Smooth muscle cell (in vitro differentiated cells): ENCODE results near the gene NPHS1. TPM values are rescaled to one million over a fixed set of nuclear protein-coding genes. Genes with fewer than 3 reads are reported as not detected.
A peak's percentile ranks its signal among the peaks of the same experiment; 100 is the strongest.

Experiments
- DNase-seq: peaks from one replicate; lab custom pipeline; 2025; ENCODE audit not compliant: unreplicated experiment; lab: John Stamatoyannopoulos, UW
- H2AFZ ChIP-seq: fragments of 200-600 bp; sonication (generic); 2 replicates; pipeline ENCODE4 v1.6.0; 2016; ENCODE audit warnings: antibody characterized with exemption, low read depth, mild to moderate bottlenecking
- H3F3A ChIP-seq: fragments of 200-600 bp; sonication (generic); 2 replicates; pipeline ENCODE4 v1.6.0; 2017; ENCODE audit warnings: antibody characterized with exemption, low read depth
- H3K27ac ChIP-seq: fragments of 200-600 bp; sonication (generic); 2 replicates; pipeline ENCODE4 v1.5.1; 2016; ENCODE audit warnings: low read depth, mild to moderate bottlenecking
- H3K27me3 ChIP-seq: fragments of 200-600 bp; sonication (generic); 2 replicates; pipeline ENCODE4 v1.6.1; 2016; ENCODE audit warnings: low read depth, mild to moderate bottlenecking
- H3K36me3 ChIP-seq: fragments of 200-600 bp; sonication (generic); 2 replicates; pipeline ENCODE4 v1.5.1; 2016; ENCODE audit warnings: low read depth
- H3K4me1 ChIP-seq: fragments of 200-600 bp; sonication (generic); 2 replicates; pipeline ENCODE4 v1.5.1; 2016; ENCODE audit warnings: low read depth
- H3K4me2 ChIP-seq: fragments of 200-600 bp; sonication (generic); 2 replicates; pipeline ENCODE4 v1.6.0; 2016; ENCODE audit warnings: mild to moderate bottlenecking
- H3K4me3 ChIP-seq: fragments of 200-600 bp; sonication (generic); 2 replicates; pipeline ENCODE4 v1.5.1; 2016; ENCODE audit warnings: mild to moderate bottlenecking
- H3K79me2 ChIP-seq: fragments of 200-600 bp; sonication (generic); 2 replicates; pipeline ENCODE4 v1.6.0; 2016; ENCODE audit warnings: low read depth, mild to moderate bottlenecking
- H3K9ac ChIP-seq: fragments of 200-600 bp; sonication (generic); 2 replicates; pipeline ENCODE4 v1.6.0; 2016; ENCODE audit warnings: low read depth
- H3K9me3 ChIP-seq: fragments of 200-600 bp; sonication (generic); replicated peaks from 2 replicates; pipeline ENCODE4 v1.5.1; 2016; ENCODE audit warnings: low read depth
- H4K20me1 ChIP-seq: fragments of 200-600 bp; sonication (generic); 2 replicates; pipeline ENCODE4 v1.6.0; 2016; ENCODE audit warnings: low read depth
- WGBS: methylation state at CpG from one replicate; pipeline ENCODE4 v1.1.7; 2016; ENCODE audit warnings: low lambda C conversion rate; 5-methylcytosine and 5-hydroxymethylcytosine counted together
- polyA plus RNA-seq: library from polyadenylated mRNA; unstranded; fragments of >200 nt; fragmentation: Nextera tagmentation; extraction: Ambion mirVana; gene quantifications from 2 replicates; pipeline ENCODE4 v1.2.1, GENCODE V29; 2016
- total RNA-seq: library from RNA; depleted of rRNA; stranded (reverse); fragments of >200 nt; gene quantifications from 2 replicates; pipeline ENCODE4 v1.2.3, GENCODE V29; 2014
- TF ChIP-seq, protein P1 (sequence below): fragments of 200-600 bp; sonication (generic); IDR thresholded peaks from 2 replicates; pipeline ENCODE4 v1.5.1; 2017; ENCODE audit warnings: borderline replicate concordance, mild to moderate bottlenecking, antibody characterized with exemption; ENCODE audit not compliant: insufficient read depth, poor library complexity, severe bottlenecking

NPHS1 gene
- total and polyA plus RNA-seq, 2 experiments from 2014 or later: not detected

DNA sequence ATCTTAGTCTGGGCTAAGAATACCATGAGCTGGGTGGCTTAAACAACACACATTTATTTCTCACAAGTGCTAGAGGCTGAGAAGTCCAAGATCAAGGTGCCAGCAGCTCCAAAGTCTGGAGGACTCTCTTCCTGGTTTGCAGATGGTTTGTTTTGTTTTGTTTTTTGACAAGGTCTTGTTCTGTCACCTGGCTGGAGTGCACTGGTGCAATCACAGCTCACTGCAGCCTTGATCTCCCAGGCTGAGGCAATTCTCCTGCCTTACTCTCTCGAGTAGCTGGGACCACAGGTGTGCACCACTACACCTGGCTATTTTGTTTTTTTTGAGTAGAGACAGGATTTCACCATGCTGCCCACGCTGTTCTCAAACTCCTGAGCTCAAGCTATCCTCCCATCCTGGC, 31.6 kb upstream of the NPHS1 start:
- H3K9me3 ChIP-seq: no peaks in the 10 kb centered on the region
- TF ChIP-seq, protein P1, sequence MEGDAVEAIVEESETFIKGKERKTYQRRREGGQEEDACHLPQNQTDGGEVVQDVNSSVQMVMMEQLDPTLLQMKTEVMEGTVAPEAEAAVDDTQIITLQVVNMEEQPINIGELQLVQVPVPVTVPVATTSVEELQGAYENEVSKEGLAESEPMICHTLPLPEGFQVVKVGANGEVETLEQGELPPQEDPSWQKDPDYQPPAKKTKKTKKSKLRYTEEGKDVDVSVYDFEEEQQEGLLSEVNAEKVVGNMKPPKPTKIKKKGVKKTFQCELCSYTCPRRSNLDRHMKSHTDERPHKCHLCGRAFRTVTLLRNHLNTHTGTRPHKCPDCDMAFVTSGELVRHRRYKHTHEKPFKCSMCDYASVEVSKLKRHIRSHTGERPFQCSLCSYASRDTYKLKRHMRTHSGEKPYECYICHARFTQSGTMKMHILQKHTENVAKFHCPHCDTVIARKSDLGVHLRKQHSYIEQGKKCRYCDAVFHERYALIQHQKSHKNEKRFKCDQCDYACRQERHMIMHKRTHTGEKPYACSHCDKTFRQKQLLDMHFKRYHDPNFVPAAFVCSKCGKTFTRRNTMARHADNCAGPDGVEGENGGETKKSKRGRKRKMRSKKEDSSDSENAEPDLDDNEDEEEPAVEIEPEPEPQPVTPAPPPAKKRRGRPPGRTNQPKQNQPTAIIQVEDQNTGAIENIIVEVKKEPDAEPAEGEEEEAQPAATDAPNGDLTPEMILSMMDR: no peak
- no peaks in the 10 kb centered on the region for H3F3A ChIP-seq
- no peak overlapping the region for H3K9ac ChIP-seq
- H3K4me3 ChIP-seq: no peak overlapping the region
- H3K36me3 ChIP-seq: no peaks in the 10 kb centered on the region
- H3K4me1 ChIP-seq: no peaks in the 10 kb centered on the region
- H3K27me3 ChIP-seq: no peaks in the 10 kb centered on the region
- no peaks in the 10 kb centered on the region for H4K20me1 ChIP-seq
- H3K79me2 ChIP-seq: no peaks in the 10 kb centered on the region
- H3K4me2 ChIP-seq: no peak overlapping the region
- no peak overlapping the region for H2AFZ ChIP-seq
- DNase-seq: no peak
- no peak overlapping the region for H3K27ac ChIP-seq
- WGBS: 78% methylated on average over 2 of the region's 2 CpGs

DNA sequence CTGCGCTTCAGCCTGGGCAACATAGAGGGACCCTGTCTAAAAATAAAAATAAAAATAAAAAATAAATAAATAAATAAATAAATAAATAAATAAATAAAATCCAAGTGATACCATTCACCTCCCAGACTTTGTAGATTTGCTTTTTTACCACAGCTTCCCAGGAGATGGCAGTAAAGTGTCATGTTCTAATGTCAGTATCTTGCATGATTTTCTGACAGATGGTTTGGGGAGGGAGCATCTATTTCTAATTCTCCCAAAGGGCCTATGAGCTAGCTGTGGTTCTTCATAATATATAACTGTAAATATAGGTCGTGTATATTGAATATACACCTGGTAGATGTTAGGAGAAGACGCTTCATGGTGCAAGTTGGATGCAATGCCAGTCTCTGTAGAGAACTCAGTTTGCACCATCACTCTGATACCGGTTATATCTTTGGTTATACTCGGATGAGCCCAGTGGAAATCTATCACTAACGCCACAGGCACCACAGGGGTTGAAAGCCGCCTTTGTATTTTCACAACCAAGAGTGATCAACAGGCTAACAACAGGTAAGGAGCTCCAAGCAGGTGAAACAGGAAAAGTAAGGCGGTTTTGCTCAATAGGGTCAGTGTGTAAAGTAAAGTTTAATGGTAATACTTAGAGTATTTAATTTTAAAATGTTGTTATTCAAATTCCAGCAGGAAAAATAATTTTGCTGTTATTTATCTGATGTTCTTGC, 30.0 kb upstream of the NPHS1 start:
- H3K36me3 ChIP-seq: no peaks in the 10 kb centered on the region
- H3K9me3 ChIP-seq: no peaks in the 10 kb centered on the region
- H3K4me1 ChIP-seq: no peaks in the 10 kb centered on the region
- no peak overlapping the region for H3K9ac ChIP-seq
- no peaks in the 10 kb centered on the region for H3F3A ChIP-seq
- no peaks in the 10 kb centered on the region for H3K79me2 ChIP-seq
- H3K4me2 ChIP-seq: no peak overlapping the region
- H3K4me3 ChIP-seq: no peak overlapping the region
- H3K27ac ChIP-seq: no peak overlapping the region
- DNase-seq: no peak
- no peaks in the 10 kb centered on the region for H4K20me1 ChIP-seq
- 33% methylated on average over 8 of the region's 8 CpGs for WGBS
- no peak overlapping the region for H2AFZ ChIP-seq
- H3K27me3 ChIP-seq: no peaks in the 10 kb centered on the region
- TF ChIP-seq, protein P1: peak; percentile 58

DNA sequence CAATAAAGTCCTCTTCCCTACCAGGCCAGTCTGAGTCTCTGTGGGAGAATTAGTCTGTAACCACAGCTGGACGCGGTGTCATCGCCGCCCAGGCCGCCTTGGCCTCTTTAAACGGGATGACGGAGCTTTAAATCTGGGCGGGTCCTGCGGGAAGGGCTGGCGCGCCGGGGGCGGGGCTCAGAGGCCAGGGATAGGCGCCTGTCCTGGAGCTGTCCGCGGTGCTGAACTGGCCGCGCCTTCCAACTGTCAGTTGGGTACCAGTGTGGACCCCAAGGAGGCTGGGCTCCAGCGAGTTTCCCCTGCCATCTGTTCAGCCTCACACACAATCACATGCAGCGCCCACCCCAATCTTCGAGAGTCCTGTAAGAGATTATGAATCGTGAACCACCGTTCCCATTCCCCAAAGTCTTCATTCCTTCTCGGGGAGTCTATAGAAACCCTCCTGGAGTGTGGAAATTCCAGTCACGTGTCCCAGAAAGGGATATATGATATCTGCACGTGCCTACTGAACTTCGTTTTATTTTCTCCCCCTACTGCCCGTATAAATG, 27.5 kb upstream of the NPHS1 start:
- peak; percentile 85 for DNase-seq
- WGBS: 5% methylated on average over 28 of the region's 28 CpGs
- H3K9me3 ChIP-seq: no peaks in the 10 kb centered on the region
- H3K4me3 ChIP-seq: no peak overlapping the region
- no peak overlapping the region for H3K27ac ChIP-seq
- H3F3A ChIP-seq: no peaks in the 10 kb centered on the region
- no peaks in the 10 kb centered on the region for H3K27me3 ChIP-seq
- no peaks in the 10 kb centered on the region for H3K36me3 ChIP-seq
- H3K4me2 ChIP-seq: no peak overlapping the region
- no peaks in the 10 kb centered on the region for H4K20me1 ChIP-seq
- TF ChIP-seq, protein P1: no peak
- no peaks in the 10 kb centered on the region for H3K4me1 ChIP-seq
- H3K9ac ChIP-seq: no peak overlapping the region
- no peak overlapping the region for H2AFZ ChIP-seq
- no peaks in the 10 kb centered on the region for H3K79me2 ChIP-seq

DNA sequence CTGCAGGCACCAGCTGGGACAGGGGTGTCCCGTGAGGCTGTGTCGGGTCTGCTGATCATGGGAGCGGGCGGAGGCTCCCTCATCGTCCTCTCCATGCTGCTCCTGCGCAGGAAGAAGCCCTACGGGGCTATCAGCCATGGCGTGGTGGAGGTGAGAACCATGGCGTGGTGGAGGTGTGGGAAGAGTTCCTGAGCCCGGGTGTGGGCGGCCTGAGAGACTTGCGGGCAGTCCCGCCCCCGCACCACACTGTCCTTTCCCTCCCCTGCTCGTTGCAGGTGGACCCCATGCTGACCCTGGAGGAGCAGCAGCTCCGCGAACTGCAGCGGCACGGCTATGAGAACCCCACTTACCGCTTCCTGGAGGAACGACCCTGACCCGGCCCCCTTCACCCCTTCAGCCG, 26.8 kb upstream of the NPHS1 start:
- Histone ChIP-seq H3F3A (no peaks in the 10 kb centered on the region), H3K4me2 (no peak overlapping the region), H3K27ac (no peak overlapping the region), H3K4me3 (no peak overlapping the region), H4K20me1 (no peaks in the 10 kb centered on the region), H3K9ac (no peak overlapping the region), H3K36me3 (no peaks in the 10 kb centered on the region), H3K27me3 (no peaks in the 10 kb centered on the region), H3K4me1 (no peaks in the 10 kb centered on the region), H3K79me2 (no peaks in the 10 kb centered on the region), H3K9me3 (no peaks in the 10 kb centered on the region), H2AFZ (no peak overlapping the region)
- 82% methylated on average over 22 of the region's 23 CpGs for WGBS
- TF ChIP-seq, protein P1: no peak
- DNase-seq: no peak
